ENCODE data around the gene PKN1. TPM values are rescaled to one million over a fixed set of nuclear protein-coding genes. Genes with fewer than 3 reads are reported as not detected.

PKN1 gene
- total and polyA plus RNA-seq, 2 experiments from 2014 or later = 109 to 147 TPM

GRCh38 chr19:14418856-14419105 lies 14.3 kb upstream of the PKN1 start:
- H3K36me3 ChIP-seq = no peaks in the 10 kb centered on the region
- no peaks in the 10 kb centered on the region for H3K27me3 ChIP-seq
- peak in 1 of 2 donors; percentile 91 for DNase-seq (ENCODE audit: low read depth in 1 of 2, low spot score in 1 of 2)
- H3K4me3 ChIP-seq = peak overlapping the region; percentile 67
- H3K9me3 ChIP-seq (ENCODE audit: low read depth) = no peaks in the 10 kb centered on the region
- TF ChIP-seq CTCF (IDR thresholded peaks at IDR 0.05; ENCODE audit: low read depth, low read length) = no peak
- peak overlapping the region; percentile 97 for H3K27ac ChIP-seq
- peaks cover 10% of the 10 kb centered on the region for H3K4me1 ChIP-seq (ENCODE audit: low read depth)

- Histone ChIP-seq H3K36me3 (no peaks in the 10 kb centered on the region), H3K4me1 (ENCODE audit: low read depth) (peaks cover 10% of the 10 kb centered on the region), H3K9me3 (ENCODE audit: low read depth) (no peaks in the 10 kb centered on the region), H3K4me3 (peak within 1 kb of the TSS; percentile 67), H3K27me3 (no peaks in the 10 kb centered on the region), H3K27ac (peak within 1 kb of the TSS; percentile 97)
- DNase-seq (ENCODE audit: low read depth in 1 of 2, low spot score in 1 of 2) = peak; percentile 99 to 100
- TF ChIP-seq CTCF (IDR thresholded peaks at IDR 0.05; ENCODE audit: low read depth, low read length) = no peak
Observed at GRCh38 chr19:14419106-14419813, 13.8 kb upstream of the PKN1 start, which contains the start of gene DDX39A. TSS of gene DDX39A (minus strand) at chr19:14419341. CDS start at chr19:14413220, 6,121 bp downstream.

GRCh38 chr19:14425696-14426138 lies 7.4 kb upstream of the PKN1 start:
- peak in 1 of 2 donors; percentile 68 for DNase-seq (ENCODE audit: low read depth in 1 of 2, low spot score in 1 of 2)
- no peaks in the 10 kb centered on the region for H3K36me3 ChIP-seq
- H3K27ac ChIP-seq = no peak overlapping the region
- no peak overlapping the region for H3K4me3 ChIP-seq
- no peaks in the 10 kb centered on the region for H3K4me1 ChIP-seq (ENCODE audit: low read depth)
- no peaks in the 10 kb centered on the region for H3K27me3 ChIP-seq
- TF ChIP-seq CTCF (IDR thresholded peaks at IDR 0.05; ENCODE audit: low read depth, low read length) = no peak
- no peaks in the 10 kb centered on the region for H3K9me3 ChIP-seq (ENCODE audit: low read depth)

- TF ChIP-seq CTCF (IDR thresholded peaks at IDR 0.05; ENCODE audit: low read depth, low read length) = no peak
- DNase-seq (ENCODE audit: low read depth in 1 of 2, low spot score in 1 of 2) = no peak
- Histone ChIP-seq H3K4me1 (ENCODE audit: low read depth) (no peaks in the 10 kb centered on the region), H3K27ac (no peak overlapping the region), H3K36me3 (no peaks in the 10 kb centered on the region), H3K27me3 (no peaks in the 10 kb centered on the region), H3K4me3 (no peak overlapping the region), H3K9me3 (ENCODE audit: low read depth) (no peaks in the 10 kb centered on the region)
Observed at GRCh38 chr19:14427461-14427860, 5.6 kb upstream of the PKN1 start.

GRCh38 chr19:14428882-14429416 lies 4.2 kb upstream of the PKN1 start:
- Histone ChIP-seq H3K4me3 (no peak overlapping the region), H3K27me3 (no peaks in the 10 kb centered on the region), H3K4me1 (ENCODE audit: low read depth) (peaks cover 3% of the 10 kb centered on the region), H3K36me3 (no peaks in the 10 kb centered on the region), H3K9me3 (ENCODE audit: low read depth) (no peaks in the 10 kb centered on the region), H3K27ac (no peak overlapping the region)
- no peak for DNase-seq (ENCODE audit: low read depth in 1 of 2, low spot score in 1 of 2)
- no peak for TF ChIP-seq CTCF (IDR thresholded peaks at IDR 0.05; ENCODE audit: low read depth, low read length)
